Neural progenitor cell (in vitro differentiated cells): ENCODE results near the gene CHCHD1. TPM values are rescaled to one million over a fixed set of nuclear protein-coding genes. Genes with fewer than 3 reads are reported as not detected.
"Not testable (repeated sequence)": the region's sequence is repeated elsewhere in the genome, so short reads cannot be mapped to it uniquely, and the experiment has no call there.

Experiments
- DNase-seq: peaks from one replicate; pipeline ENCODE4 v3.0.0-alpha.2; 2016; ENCODE audit warnings: low spot score
- H2AFZ ChIP-seq: fragments of 200-600 bp; sonication (generic); replicated peaks from 2 replicates; pipeline ENCODE4 v1.6.1; 2016; ENCODE audit warnings: antibody characterized with exemption
- H3F3A ChIP-seq: fragments of 200-600 bp; sonication (generic); 2 replicates; pipeline ENCODE4 v1.6.1; 2016; ENCODE audit warnings: antibody characterized with exemption, low read depth
- H3K27ac ChIP-seq: fragments of 200-600 bp; sonication (generic); 2 replicates; pipeline ENCODE4 v1.5.1; 2016; ENCODE audit warnings: mild to moderate bottlenecking
- H3K27me3 ChIP-seq: fragments of 200-600 bp; sonication (generic); 2 replicates; pipeline ENCODE4 v1.6.1; 2016; ENCODE audit warnings: mild to moderate bottlenecking, moderate library complexity
- H3K36me3 ChIP-seq: fragments of 200-600 bp; sonication (generic); 2 replicates; pipeline ENCODE4 v1.5.1; 2016
- H3K4me1 ChIP-seq: fragments of 200-600 bp; sonication (generic); 2 replicates; pipeline ENCODE4 v1.6.1; 2016; ENCODE audit warnings: mixed run types
- H3K4me2 ChIP-seq: fragments of 200-600 bp; sonication (generic); 2 replicates; pipeline ENCODE4 v1.6.1; 2016
- H3K4me3 ChIP-seq: fragments of 200-600 bp; sonication (generic); 2 replicates; pipeline ENCODE4 v1.5.1; 2016
- H3K79me2 ChIP-seq: fragments of 200-600 bp; sonication (generic); 2 replicates; pipeline ENCODE4 v1.6.1; 2016; ENCODE audit warnings: low read depth
- H3K9ac ChIP-seq: fragments of 200-600 bp; sonication (generic); 2 replicates; pipeline ENCODE4 v1.6.1; 2016
- H3K9me3 ChIP-seq: fragments of 200-600 bp; sonication (generic); 2 replicates; pipeline ENCODE4 v1.5.1; 2016; ENCODE audit warnings: low read depth
- H4K20me1 ChIP-seq: fragments of 200-600 bp; sonication (generic); 2 replicates; pipeline ENCODE4 v1.6.1; 2016; ENCODE audit warnings: low read depth
- H3K27ac Mint-ChIP-seq: 3 replicates; pipeline ENCODE4 v1.8.0; 2021; ENCODE audit warnings: mixed read lengths
- H3K27me3 Mint-ChIP-seq: 2 replicates; pipeline ENCODE4 v1.8.0; 2022; ENCODE audit warnings: low read depth, mild to moderate bottlenecking, inconsistent platforms, moderate library complexity, mixed read lengths; ENCODE audit not compliant: insufficient read depth
- H3K36me3 Mint-ChIP-seq: 3 replicates; pipeline ENCODE4 v1.8.0; 2021; ENCODE audit warnings: mixed read lengths
- H3K4me1 Mint-ChIP-seq: 3 replicates; pipeline ENCODE4 v1.8.0; 2021; ENCODE audit warnings: mixed read lengths
- H3K4me3 Mint-ChIP-seq: 3 replicates; pipeline ENCODE4 v1.8.0; 2021; ENCODE audit warnings: mild to moderate bottlenecking, moderate library complexity, mixed read lengths
- H3K9me3 Mint-ChIP-seq: 3 replicates; pipeline ENCODE4 v1.8.0; 2020; ENCODE audit warnings: mixed read lengths
- CTCF ChIP-seq: fragments of 200-600 bp; sonication (generic); IDR thresholded peaks from 2 replicates; pipeline ENCODE4 v1.5.1; 2017; ENCODE audit warnings: antibody characterized with exemption, mild to moderate bottlenecking
- EZH2 ChIP-seq: fragments of 200-600 bp; sonication (generic); IDR thresholded peaks from 2 replicates; pipeline ENCODE4 v1.6.1; 2017; ENCODE audit warnings: antibody characterized with exemption, mild to moderate bottlenecking, moderate library complexity
- EZH2phosphoT487 ChIP-seq: fragments of 200-600 bp; sonication (generic); IDR thresholded peaks from 2 replicates; pipeline ENCODE4 v1.6.1; 2017; ENCODE audit warnings: antibody characterized with exemption
- total RNA-seq: library from RNA; depleted of rRNA; stranded (reverse); fragments of >200 nt; gene quantifications from 2 replicates; pipeline ENCODE4 v1.2.3, GENCODE V29; 2015; ENCODE audit warnings: low replicate concordance

CHCHD1 gene
- total RNA-seq, 1 donor from 2014 or later, result 66.7 TPM

GRCh38 chr10:73791871-73792400, 10.1 kb downstream of the CHCHD1 start:
- Histone ChIP-seq H3F3A (no peaks in the 10 kb centered on the region), H3K9me3 (no peaks in the 10 kb centered on the region), H3K27ac (no peak overlapping the region), H3K27me3 (no peaks in the 10 kb centered on the region), H2AFZ (no peak overlapping the region), H3K4me1 (no peaks in the 10 kb centered on the region), H3K4me2 (no peak overlapping the region), H4K20me1 (peaks cover 11% of the 10 kb centered on the region), H3K4me3 (no peak overlapping the region), H3K9ac (no peak overlapping the region), H3K36me3 (no peaks in the 10 kb centered on the region), H3K79me2 (peaks cover 14% of the 10 kb centered on the region)
- H3K4me1 Mint-ChIP-seq, result peaks cover 7% of the 10 kb centered on the region
- peaks cover 3% of the 10 kb centered on the region for H3K27me3 Mint-ChIP-seq
- H3K9me3 Mint-ChIP-seq, result no peaks in the 10 kb centered on the region
- no peak overlapping the region for H3K4me3 Mint-ChIP-seq
- TF ChIP-seq EZH2phosphoT487 (no peak), EZH2 (no peak), CTCF (no peak)
- no peak overlapping the region for H3K27ac Mint-ChIP-seq
- DNase-seq, result no peak
- H3K36me3 Mint-ChIP-seq, result peaks cover 27% of the 10 kb centered on the region

GRCh38 chr10:73793456-73793855, 11.6 kb downstream of the CHCHD1 start:
- H3K9ac ChIP-seq, result no peak overlapping the region
- Mint-ChIP-seq H3K27me3 (peaks cover 7% of the 10 kb centered on the region), H3K36me3 (peaks cover 36% of the 10 kb centered on the region), H3K4me3 (no peak overlapping the region), H3K27ac (no peak overlapping the region), H3K9me3 (no peaks in the 10 kb centered on the region), H3K4me1 (no peaks in the 10 kb centered on the region)
- H2AFZ ChIP-seq, result no peak overlapping the region
- DNase-seq, result no peak
- no peaks in the 10 kb centered on the region for H3F3A ChIP-seq
- H3K27me3 ChIP-seq, result no peaks in the 10 kb centered on the region
- no peaks in the 10 kb centered on the region for H3K9me3 ChIP-seq
- no peak overlapping the region for H3K27ac ChIP-seq
- peaks cover under 1% of the 10 kb centered on the region for H3K79me2 ChIP-seq
- H3K4me1 ChIP-seq, result no peaks in the 10 kb centered on the region
- H3K4me2 ChIP-seq, result no peak overlapping the region
- no peak overlapping the region for H3K4me3 ChIP-seq
- no peak for TF ChIP-seq CTCF
- no peak for TF ChIP-seq EZH2
- TF ChIP-seq EZH2phosphoT487, result no peak
- no peaks in the 10 kb centered on the region for H4K20me1 ChIP-seq
- H3K36me3 ChIP-seq, result no peaks in the 10 kb centered on the region

GRCh38 chr10:73795491-73795890, 13.6 kb downstream of the CHCHD1 start:
- not testable (repeated sequence) for H3K27ac ChIP-seq, H3K4me1 Mint-ChIP-seq, H2AFZ ChIP-seq, H3F3A ChIP-seq, H4K20me1 ChIP-seq, H3K4me3 Mint-ChIP-seq, H3K27me3 Mint-ChIP-seq, H3K4me3 ChIP-seq, H3K4me2 ChIP-seq, DNase-seq, H3K27ac Mint-ChIP-seq, H3K4me1 ChIP-seq, H3K79me2 ChIP-seq, H3K9me3 Mint-ChIP-seq, H3K9me3 ChIP-seq, H3K27me3 ChIP-seq, H3K36me3 ChIP-seq, H3K9ac ChIP-seq
- peaks cover 28% of the 10 kb centered on the region for H3K36me3 Mint-ChIP-seq

- not testable (repeated sequence) for H3K9me3 Mint-ChIP-seq, H3K79me2 ChIP-seq, H3K27ac ChIP-seq, H3K27me3 Mint-ChIP-seq, H3K4me1 ChIP-seq, H3K9me3 ChIP-seq, H3K27me3 ChIP-seq, H3F3A ChIP-seq, H3K27ac Mint-ChIP-seq, H3K4me3 Mint-ChIP-seq, H3K4me2 ChIP-seq, H2AFZ ChIP-seq, H3K9ac ChIP-seq, H3K4me3 ChIP-seq, DNase-seq, H4K20me1 ChIP-seq, H3K4me1 Mint-ChIP-seq, H3K36me3 ChIP-seq
- peaks cover 28% of the 10 kb centered on the region for H3K36me3 Mint-ChIP-seq
Observed at GRCh38 chr10:73796035-73796434, 14.2 kb downstream of the CHCHD1 start.
